Measurements from ENCODE around the gene SLC52A3. TPM values are rescaled to one million over a fixed set of nuclear protein-coding genes. Genes with fewer than 3 reads are reported as not detected.

Gene SLC52A3
- total RNA-seq, 1 experiment from 2014 or later: 7.7 TPM

DNA sequence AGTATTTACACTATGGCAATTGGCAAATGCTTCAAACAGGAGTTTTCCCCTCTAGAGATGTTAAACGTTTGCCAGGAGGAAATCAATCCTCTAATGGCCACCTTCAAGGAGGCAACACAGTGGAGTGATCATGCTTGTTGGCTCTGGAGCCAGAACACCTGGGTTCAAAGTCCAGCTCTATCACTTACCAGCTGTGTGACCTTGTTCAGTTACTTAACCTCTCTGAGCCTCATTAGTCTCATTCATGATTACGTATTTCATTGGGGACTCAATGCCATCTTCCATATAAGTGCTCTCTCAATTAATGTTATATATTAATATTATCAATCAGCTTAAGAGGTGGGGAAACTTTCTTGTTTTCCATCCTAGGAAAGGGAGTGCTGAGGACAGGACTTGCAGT is 26.1 kb downstream of the SLC52A3 start (continued):
- TF ChIP-seq, protein P1, sequence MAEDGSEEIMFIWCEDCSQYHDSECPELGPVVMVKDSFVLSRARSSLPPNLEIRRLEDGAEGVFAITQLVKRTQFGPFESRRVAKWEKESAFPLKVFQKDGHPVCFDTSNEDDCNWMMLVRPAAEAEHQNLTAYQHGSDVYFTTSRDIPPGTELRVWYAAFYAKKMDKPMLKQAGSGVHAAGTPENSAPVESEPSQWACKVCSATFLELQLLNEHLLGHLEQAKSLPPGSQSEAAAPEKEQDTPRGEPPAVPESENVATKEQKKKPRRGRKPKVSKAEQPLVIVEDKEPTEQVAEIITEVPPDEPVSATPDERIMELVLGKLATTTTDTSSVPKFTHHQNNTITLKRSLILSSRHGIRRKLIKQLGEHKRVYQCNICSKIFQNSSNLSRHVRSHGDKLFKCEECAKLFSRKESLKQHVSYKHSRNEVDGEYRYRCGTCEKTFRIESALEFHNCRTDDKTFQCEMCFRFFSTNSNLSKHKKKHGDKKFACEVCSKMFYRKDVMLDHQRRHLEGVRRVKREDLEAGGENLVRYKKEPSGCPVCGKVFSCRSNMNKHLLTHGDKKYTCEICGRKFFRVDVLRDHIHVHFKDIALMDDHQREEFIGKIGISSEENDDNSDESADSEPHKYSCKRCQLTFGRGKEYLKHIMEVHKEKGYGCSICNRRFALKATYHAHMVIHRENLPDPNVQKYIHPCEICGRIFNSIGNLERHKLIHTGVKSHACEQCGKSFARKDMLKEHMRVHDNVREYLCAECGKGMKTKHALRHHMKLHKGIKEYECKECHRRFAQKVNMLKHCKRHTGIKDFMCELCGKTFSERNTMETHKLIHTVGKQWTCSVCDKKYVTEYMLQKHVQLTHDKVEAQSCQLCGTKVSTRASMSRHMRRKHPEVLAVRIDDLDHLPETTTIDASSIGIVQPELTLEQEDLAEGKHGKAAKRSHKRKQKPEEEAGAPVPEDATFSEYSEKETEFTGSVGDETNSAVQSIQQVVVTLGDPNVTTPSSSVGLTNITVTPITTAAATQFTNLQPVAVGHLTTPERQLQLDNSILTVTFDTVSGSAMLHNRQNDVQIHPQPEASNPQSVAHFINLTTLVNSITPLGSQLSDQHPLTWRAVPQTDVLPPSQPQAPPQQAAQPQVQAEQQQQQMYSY (CRISPR knock-in tag; IDR thresholded peaks at IDR 0.05): no peak
- TF ChIP-seq MXD4 (CRISPR knock-in tag; IDR thresholded peaks at IDR 0.05; ENCODE audit: borderline replicate concordance) (no peak), RELA (CRISPR knock-in tag; IDR thresholded peaks at IDR 0.05; ENCODE audit: borderline replicate concordance) (no peak)
- TF ChIP-seq, protein P2, sequence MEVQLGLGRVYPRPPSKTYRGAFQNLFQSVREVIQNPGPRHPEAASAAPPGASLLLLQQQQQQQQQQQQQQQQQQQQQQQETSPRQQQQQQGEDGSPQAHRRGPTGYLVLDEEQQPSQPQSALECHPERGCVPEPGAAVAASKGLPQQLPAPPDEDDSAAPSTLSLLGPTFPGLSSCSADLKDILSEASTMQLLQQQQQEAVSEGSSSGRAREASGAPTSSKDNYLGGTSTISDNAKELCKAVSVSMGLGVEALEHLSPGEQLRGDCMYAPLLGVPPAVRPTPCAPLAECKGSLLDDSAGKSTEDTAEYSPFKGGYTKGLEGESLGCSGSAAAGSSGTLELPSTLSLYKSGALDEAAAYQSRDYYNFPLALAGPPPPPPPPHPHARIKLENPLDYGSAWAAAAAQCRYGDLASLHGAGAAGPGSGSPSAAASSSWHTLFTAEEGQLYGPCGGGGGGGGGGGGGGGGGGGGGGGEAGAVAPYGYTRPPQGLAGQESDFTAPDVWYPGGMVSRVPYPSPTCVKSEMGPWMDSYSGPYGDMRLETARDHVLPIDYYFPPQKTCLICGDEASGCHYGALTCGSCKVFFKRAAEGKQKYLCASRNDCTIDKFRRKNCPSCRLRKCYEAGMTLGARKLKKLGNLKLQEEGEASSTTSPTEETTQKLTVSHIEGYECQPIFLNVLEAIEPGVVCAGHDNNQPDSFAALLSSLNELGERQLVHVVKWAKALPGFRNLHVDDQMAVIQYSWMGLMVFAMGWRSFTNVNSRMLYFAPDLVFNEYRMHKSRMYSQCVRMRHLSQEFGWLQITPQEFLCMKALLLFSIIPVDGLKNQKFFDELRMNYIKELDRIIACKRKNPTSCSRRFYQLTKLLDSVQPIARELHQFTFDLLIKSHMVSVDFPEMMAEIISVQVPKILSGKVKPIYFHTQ (CRISPR knock-in tag; IDR thresholded peaks at IDR 0.05): no peak
- TF ChIP-seq, protein P3, sequence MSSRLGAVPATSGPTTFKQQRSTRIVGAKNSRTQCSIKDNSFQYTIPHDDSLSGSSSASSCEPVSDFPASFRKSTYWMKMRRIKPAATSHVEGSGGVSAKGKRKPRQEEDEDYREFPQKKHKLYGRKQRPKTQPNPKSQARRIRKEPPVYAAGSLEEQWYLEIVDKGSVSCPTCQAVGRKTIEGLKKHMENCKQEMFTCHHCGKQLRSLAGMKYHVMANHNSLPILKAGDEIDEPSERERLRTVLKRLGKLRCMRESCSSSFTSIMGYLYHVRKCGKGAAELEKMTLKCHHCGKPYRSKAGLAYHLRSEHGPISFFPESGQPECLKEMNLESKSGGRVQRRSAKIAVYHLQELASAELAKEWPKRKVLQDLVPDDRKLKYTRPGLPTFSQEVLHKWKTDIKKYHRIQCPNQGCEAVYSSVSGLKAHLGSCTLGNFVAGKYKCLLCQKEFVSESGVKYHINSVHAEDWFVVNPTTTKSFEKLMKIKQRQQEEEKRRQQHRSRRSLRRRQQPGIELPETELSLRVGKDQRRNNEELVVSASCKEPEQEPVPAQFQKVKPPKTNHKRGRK (CRISPR knock-in tag; IDR thresholded peaks at IDR 0.05; ENCODE audit: borderline replicate concordance): no peak
- TF ChIP-seq, protein P4, sequence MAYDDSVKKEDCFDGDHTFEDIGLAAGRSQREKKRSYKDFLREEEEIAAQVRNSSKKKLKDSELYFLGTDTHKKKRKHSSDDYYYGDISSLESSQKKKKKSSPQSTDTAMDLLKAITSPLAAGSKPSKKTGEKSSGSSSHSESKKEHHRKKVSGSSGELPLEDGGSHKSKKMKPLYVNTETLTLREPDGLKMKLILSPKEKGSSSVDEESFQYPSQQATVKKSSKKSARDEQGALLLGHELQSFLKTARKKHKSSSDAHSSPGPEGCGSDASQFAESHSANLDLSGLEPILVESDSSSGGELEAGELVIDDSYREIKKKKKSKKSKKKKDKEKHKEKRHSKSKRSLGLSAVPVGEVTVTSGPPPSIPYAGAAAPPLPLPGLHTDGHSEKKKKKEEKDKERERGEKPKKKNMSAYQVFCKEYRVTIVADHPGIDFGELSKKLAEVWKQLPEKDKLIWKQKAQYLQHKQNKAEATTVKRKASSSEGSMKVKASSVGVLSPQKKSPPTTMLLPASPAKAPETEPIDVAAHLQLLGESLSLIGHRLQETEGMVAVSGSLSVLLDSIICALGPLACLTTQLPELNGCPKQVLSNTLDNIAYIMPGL (CRISPR knock-in tag; IDR thresholded peaks at IDR 0.05): no peak
- TF ChIP-seq, protein P5, sequence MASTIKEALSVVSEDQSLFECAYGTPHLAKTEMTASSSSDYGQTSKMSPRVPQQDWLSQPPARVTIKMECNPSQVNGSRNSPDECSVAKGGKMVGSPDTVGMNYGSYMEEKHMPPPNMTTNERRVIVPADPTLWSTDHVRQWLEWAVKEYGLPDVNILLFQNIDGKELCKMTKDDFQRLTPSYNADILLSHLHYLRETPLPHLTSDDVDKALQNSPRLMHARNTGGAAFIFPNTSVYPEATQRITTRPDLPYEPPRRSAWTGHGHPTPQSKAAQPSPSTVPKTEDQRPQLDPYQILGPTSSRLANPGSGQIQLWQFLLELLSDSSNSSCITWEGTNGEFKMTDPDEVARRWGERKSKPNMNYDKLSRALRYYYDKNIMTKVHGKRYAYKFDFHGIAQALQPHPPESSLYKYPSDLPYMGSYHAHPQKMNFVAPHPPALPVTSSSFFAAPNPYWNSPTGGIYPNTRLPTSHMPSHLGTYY (CRISPR knock-in tag; IDR thresholded peaks at IDR 0.05): no peak

DNA sequence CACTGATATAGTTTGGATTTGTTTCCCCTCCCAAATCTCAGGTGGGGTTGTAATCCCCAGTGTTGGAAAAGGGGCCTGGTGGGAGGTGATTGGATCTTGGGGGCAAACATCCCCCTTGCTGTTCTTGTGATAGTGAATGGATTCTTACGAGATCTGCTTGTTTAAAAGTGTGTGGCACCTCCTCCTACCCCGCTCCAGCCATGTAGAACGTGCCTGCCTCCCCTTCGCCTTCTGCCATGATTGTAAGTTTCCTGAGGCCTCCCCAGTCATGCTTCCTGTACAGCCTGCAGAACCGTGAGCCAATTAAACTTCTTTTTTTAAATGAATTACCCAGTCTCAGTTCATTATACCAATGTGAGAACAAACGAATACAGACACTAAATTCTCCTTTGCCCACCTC is 26.7 kb downstream of the SLC52A3 start:
- ATAC-seq: no peak
- TF ChIP-seq TCF7 (CRISPR knock-in tag; IDR thresholded peaks at IDR 0.05; ENCODE audit: low read depth) (no peak), TP53 (CRISPR knock-in tag; IDR thresholded peaks at IDR 0.05) (no peak), SMAD3 (CRISPR knock-in tag; IDR thresholded peaks at IDR 0.05; ENCODE audit: borderline replicate concordance) (no peak), OVOL2 (CRISPR knock-in tag; IDR thresholded peaks at IDR 0.05; ENCODE audit: borderline replicate concordance) (no peak), FOXK1 (CRISPR knock-in tag; IDR thresholded peaks at IDR 0.05) (no peak), NR2C2 (CRISPR knock-in tag; IDR thresholded peaks at IDR 0.05) (no peak), ZNF263 (CRISPR knock-in tag; IDR thresholded peaks at IDR 0.05; ENCODE audit: low read depth) (no peak), ZNF396 (CRISPR knock-in tag; IDR thresholded peaks at IDR 0.05; ENCODE audit: borderline replicate concordance) (no peak), RORB (CRISPR knock-in tag; IDR thresholded peaks at IDR 0.05) (no peak)
- TF ChIP-seq, protein P1 (CRISPR knock-in tag; IDR thresholded peaks at IDR 0.05): no peak
- TF ChIP-seq, protein P6, sequence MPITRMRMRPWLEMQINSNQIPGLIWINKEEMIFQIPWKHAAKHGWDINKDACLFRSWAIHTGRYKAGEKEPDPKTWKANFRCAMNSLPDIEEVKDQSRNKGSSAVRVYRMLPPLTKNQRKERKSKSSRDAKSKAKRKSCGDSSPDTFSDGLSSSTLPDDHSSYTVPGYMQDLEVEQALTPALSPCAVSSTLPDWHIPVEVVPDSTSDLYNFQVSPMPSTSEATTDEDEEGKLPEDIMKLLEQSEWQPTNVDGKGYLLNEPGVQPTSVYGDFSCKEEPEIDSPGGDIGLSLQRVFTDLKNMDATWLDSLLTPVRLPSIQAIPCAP (CRISPR knock-in tag; IDR thresholded peaks at IDR 0.05): no peak
- TF ChIP-seq, protein P7, sequence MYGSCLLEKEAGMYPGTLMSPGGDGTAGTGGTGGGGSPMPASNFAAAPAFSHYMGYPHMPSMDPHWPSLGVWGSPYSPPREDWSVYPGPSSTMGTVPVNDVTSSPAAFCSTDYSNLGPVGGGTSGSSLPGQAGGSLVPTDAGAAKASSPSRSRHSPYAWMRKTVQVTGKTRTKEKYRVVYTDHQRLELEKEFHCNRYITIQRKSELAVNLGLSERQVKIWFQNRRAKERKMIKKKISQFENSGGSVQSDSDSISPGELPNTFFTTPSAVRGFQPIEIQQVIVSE (CRISPR knock-in tag; IDR thresholded peaks at IDR 0.05; ENCODE audit: borderline replicate concordance): no peak

More for the DNA sequence above, 26.7 kb downstream of the SLC52A3 start:
- DNase-seq (ENCODE audit: low spot score): no peak
- peaks cover 24% of the 10 kb centered on the region for H3K9me3 Mint-ChIP-seq
- H3K36me3 Mint-ChIP-seq: peaks cover 17% of the 10 kb centered on the region
- H3K4me3 Mint-ChIP-seq: no peak overlapping the region
- peaks cover 7% of the 10 kb centered on the region for H3K4me1 Mint-ChIP-seq
- H3K27ac Mint-ChIP-seq: no peak overlapping the region
- H3K27me3 Mint-ChIP-seq (ENCODE audit: low read depth): peaks cover 37% of the 10 kb centered on the region
- POLR2A ChIA-PET: no interaction called here
- CTCF ChIA-PET: interaction anchor here (4.1 kb wide), 1 partner anchor 96 kb away, joined by 42 read pairs; no protein-coding TSS in a partner anchor

All from WTC11 (cell line).